Smooth muscle cell (in vitro differentiated cells): ENCODE results near the gene SYNPR. TPM values are rescaled to one million over a fixed set of nuclear protein-coding genes. Genes with fewer than 3 reads are reported as not detected.
A peak's percentile ranks its signal among the peaks of the same experiment; 100 is the strongest.

Source experiments
- DNase-seq: peaks from one replicate; lab custom pipeline; 2025; ENCODE audit not compliant: unreplicated experiment; lab: John Stamatoyannopoulos, UW
- H2AFZ ChIP-seq: fragments of 200-600 bp; sonication (generic); 2 replicates; pipeline ENCODE4 v1.6.0; 2016; ENCODE audit warnings: antibody characterized with exemption, low read depth, mild to moderate bottlenecking
- H3F3A ChIP-seq: fragments of 200-600 bp; sonication (generic); 2 replicates; pipeline ENCODE4 v1.6.0; 2017; ENCODE audit warnings: antibody characterized with exemption, low read depth
- H3K27ac ChIP-seq: fragments of 200-600 bp; sonication (generic); 2 replicates; pipeline ENCODE4 v1.5.1; 2016; ENCODE audit warnings: low read depth, mild to moderate bottlenecking
- H3K27me3 ChIP-seq: fragments of 200-600 bp; sonication (generic); 2 replicates; pipeline ENCODE4 v1.6.1; 2016; ENCODE audit warnings: low read depth, mild to moderate bottlenecking
- H3K36me3 ChIP-seq: fragments of 200-600 bp; sonication (generic); 2 replicates; pipeline ENCODE4 v1.5.1; 2016; ENCODE audit warnings: low read depth
- H3K4me1 ChIP-seq: fragments of 200-600 bp; sonication (generic); 2 replicates; pipeline ENCODE4 v1.5.1; 2016; ENCODE audit warnings: low read depth
- H3K4me2 ChIP-seq: fragments of 200-600 bp; sonication (generic); 2 replicates; pipeline ENCODE4 v1.6.0; 2016; ENCODE audit warnings: mild to moderate bottlenecking
- H3K4me3 ChIP-seq: fragments of 200-600 bp; sonication (generic); 2 replicates; pipeline ENCODE4 v1.5.1; 2016; ENCODE audit warnings: mild to moderate bottlenecking
- H3K79me2 ChIP-seq: fragments of 200-600 bp; sonication (generic); 2 replicates; pipeline ENCODE4 v1.6.0; 2016; ENCODE audit warnings: low read depth, mild to moderate bottlenecking
- H3K9ac ChIP-seq: fragments of 200-600 bp; sonication (generic); 2 replicates; pipeline ENCODE4 v1.6.0; 2016; ENCODE audit warnings: low read depth
- H3K9me3 ChIP-seq: fragments of 200-600 bp; sonication (generic); replicated peaks from 2 replicates; pipeline ENCODE4 v1.5.1; 2016; ENCODE audit warnings: low read depth
- H4K20me1 ChIP-seq: fragments of 200-600 bp; sonication (generic); 2 replicates; pipeline ENCODE4 v1.6.0; 2016; ENCODE audit warnings: low read depth
- WGBS: methylation state at CpG from one replicate; pipeline ENCODE4 v1.1.7; 2016; ENCODE audit warnings: low lambda C conversion rate; 5-methylcytosine and 5-hydroxymethylcytosine counted together
- polyA plus RNA-seq: library from polyadenylated mRNA; unstranded; fragments of >200 nt; fragmentation: Nextera tagmentation; extraction: Ambion mirVana; gene quantifications from 2 replicates; pipeline ENCODE4 v1.2.1, GENCODE V29; 2016
- total RNA-seq: library from RNA; depleted of rRNA; stranded (reverse); fragments of >200 nt; gene quantifications from 2 replicates; pipeline ENCODE4 v1.2.3, GENCODE V29; 2014
- TF ChIP-seq, protein P1 (sequence below): fragments of 200-600 bp; sonication (generic); IDR thresholded peaks from 2 replicates; pipeline ENCODE4 v1.5.1; 2017; ENCODE audit warnings: borderline replicate concordance, mild to moderate bottlenecking, antibody characterized with exemption; ENCODE audit not compliant: insufficient read depth, poor library complexity, severe bottlenecking

The SYNPR gene
- total and polyA plus RNA-seq, 2 experiments from 2014 or later: not detected

DNA sequence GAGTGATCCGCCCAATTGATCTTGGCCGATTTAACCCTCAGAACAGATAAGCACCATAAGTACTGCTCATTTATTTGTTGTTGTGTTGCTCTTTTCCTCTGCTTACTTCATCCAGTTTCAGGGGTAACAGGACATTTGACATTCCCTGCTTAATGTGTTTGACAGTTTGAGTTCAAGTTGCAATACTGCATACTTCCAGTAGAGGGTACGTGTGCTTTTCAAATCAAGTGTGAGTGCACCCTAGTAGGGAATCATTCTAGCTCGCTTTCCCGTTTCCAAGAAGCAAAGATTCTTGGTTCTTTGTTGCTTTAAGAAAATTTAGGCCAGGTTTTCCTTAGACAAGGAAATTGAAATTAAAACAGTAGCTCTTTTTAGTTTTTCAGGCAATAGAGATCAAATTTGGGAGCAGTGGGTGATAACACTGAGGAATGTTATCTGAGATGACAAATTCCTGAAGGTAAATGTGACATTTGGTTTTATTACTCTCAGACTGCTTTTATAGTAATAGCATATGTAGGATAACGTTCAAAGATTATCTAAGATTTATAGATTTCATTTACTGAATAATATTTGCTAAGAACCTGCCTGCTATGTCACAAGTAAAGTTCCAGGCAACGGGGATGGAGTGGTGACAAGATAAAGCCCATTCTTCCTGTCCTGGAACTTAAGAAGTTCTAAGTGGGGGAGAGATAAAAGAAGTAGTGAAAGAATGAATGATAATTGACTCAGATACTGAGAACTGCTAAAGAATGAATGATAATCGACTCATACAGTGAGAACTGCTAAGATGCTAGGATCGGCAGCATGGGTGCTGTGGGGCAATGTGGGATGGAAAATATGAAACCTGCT, 73.3 kb downstream of the SYNPR start:
- no peaks in the 10 kb centered on the region for H3F3A ChIP-seq
- no peak overlapping the region for H3K27ac ChIP-seq
- H3K9ac ChIP-seq: no peak overlapping the region
- H3K36me3 ChIP-seq: no peaks in the 10 kb centered on the region
- no peak for DNase-seq
- H3K9me3 ChIP-seq: no peaks in the 10 kb centered on the region
- no peak overlapping the region for H3K4me3 ChIP-seq
- H3K27me3 ChIP-seq: no peaks in the 10 kb centered on the region
- TF ChIP-seq, protein P1, sequence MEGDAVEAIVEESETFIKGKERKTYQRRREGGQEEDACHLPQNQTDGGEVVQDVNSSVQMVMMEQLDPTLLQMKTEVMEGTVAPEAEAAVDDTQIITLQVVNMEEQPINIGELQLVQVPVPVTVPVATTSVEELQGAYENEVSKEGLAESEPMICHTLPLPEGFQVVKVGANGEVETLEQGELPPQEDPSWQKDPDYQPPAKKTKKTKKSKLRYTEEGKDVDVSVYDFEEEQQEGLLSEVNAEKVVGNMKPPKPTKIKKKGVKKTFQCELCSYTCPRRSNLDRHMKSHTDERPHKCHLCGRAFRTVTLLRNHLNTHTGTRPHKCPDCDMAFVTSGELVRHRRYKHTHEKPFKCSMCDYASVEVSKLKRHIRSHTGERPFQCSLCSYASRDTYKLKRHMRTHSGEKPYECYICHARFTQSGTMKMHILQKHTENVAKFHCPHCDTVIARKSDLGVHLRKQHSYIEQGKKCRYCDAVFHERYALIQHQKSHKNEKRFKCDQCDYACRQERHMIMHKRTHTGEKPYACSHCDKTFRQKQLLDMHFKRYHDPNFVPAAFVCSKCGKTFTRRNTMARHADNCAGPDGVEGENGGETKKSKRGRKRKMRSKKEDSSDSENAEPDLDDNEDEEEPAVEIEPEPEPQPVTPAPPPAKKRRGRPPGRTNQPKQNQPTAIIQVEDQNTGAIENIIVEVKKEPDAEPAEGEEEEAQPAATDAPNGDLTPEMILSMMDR: peak; percentile 83
- H2AFZ ChIP-seq: no peak overlapping the region
- WGBS: 20% methylated on average over 9 of the region's 9 CpGs
- no peak overlapping the region for H3K4me2 ChIP-seq
- no peaks in the 10 kb centered on the region for H3K4me1 ChIP-seq
- no peaks in the 10 kb centered on the region for H3K79me2 ChIP-seq
- H4K20me1 ChIP-seq: no peaks in the 10 kb centered on the region

DNA sequence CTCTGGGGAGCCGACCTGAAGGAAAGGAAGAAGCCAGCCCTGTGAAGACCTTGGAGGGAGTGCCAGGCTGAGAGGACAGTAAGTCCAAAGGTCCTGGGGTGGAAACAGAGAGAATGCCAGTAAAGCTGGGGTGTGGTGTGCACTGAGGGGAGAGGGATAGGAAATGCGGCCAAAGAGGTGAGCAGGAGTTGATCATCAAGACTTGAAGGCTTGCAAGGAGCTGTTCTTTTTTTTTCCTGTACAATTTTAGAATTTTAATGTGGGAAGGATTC, 73.8 kb downstream of the SYNPR start:
- Histone ChIP-seq H3K79me2 (no peaks in the 10 kb centered on the region), H2AFZ (no peak overlapping the region), H3K9me3 (no peaks in the 10 kb centered on the region), H3F3A (no peaks in the 10 kb centered on the region), H3K27ac (no peak overlapping the region), H3K4me1 (no peaks in the 10 kb centered on the region), H3K4me2 (no peak overlapping the region), H3K9ac (no peak overlapping the region), H3K4me3 (no peak overlapping the region), H3K27me3 (no peaks in the 10 kb centered on the region), H4K20me1 (no peaks in the 10 kb centered on the region), H3K36me3 (no peaks in the 10 kb centered on the region)
- 73% methylated on average over 2 of the region's 2 CpGs for WGBS
- DNase-seq: no peak
- TF ChIP-seq, protein P1: no peak

DNA sequence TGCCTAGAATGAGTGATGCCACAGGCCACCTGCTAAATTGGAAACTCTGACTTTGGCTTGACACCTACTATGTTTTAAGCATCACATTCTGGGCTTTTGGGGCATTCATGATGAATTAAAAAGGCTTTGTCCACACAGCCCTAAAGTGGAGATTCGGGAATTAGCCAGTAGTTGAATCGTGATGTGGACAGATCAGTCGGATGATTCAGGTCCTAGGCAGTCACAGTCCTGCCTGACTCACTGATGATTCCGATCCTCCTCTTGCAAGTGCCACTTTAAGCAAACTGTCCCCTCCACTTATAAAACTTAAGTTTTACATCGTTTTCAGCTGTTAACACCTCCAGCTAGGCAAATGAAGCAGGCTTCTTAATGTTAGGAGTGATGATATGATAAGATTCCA, 75.3 kb downstream of the SYNPR start:
- no peaks in the 10 kb centered on the region for H3K79me2 ChIP-seq
- H4K20me1 ChIP-seq: no peaks in the 10 kb centered on the region
- no peak overlapping the region for H3K9ac ChIP-seq
- TF ChIP-seq, protein P1: no peak
- peak overlapping the region; percentile 50 for H3K4me2 ChIP-seq
- no peaks in the 10 kb centered on the region for H3F3A ChIP-seq
- WGBS: 4% methylated on average over 5 of the region's 5 CpGs
- H3K27me3 ChIP-seq: no peaks in the 10 kb centered on the region
- no peaks in the 10 kb centered on the region for H3K4me1 ChIP-seq
- H3K4me3 ChIP-seq: no peak overlapping the region
- H3K27ac ChIP-seq: peak overlapping the region; percentile 33
- H3K9me3 ChIP-seq: no peaks in the 10 kb centered on the region
- no peak for DNase-seq
- no peak overlapping the region for H2AFZ ChIP-seq
- H3K36me3 ChIP-seq: no peaks in the 10 kb centered on the region

DNA sequence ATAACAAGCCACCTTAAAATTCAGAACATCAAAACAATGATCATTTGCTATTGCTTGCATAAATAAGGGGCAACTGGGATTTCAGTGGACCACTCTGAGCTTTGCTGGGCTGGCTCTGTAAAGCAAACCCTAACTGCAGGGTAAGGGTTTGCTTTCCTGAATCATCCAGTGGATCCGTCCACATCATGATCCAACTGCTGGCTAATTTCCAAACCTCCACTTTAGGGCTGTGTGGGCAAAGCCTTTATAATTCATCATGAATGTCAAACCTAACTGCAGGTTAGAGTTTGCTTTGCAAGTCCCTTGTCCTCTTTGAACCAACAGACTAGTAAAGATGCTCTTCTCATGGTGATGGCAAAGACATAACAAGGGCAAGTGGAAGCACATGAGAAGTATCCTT, 76.1 kb downstream of the SYNPR start:
- Histone ChIP-seq H3K4me1 (no peaks in the 10 kb centered on the region), H3K36me3 (no peaks in the 10 kb centered on the region), H2AFZ (no peak overlapping the region), H3K9me3 (no peaks in the 10 kb centered on the region), H3K27me3 (no peaks in the 10 kb centered on the region), H3F3A (no peaks in the 10 kb centered on the region), H3K79me2 (no peaks in the 10 kb centered on the region), H3K4me2 (no peak overlapping the region), H3K4me3 (no peak overlapping the region), H3K9ac (no peak overlapping the region), H4K20me1 (no peaks in the 10 kb centered on the region), H3K27ac (no peak overlapping the region)
- DNase-seq: no peak
- TF ChIP-seq, protein P1: no peak
- WGBS: 27% methylated on average over 1 of the region's 1 CpG
